Esophagus muscularis mucosa (tissue), 4 donors: ENCODE measurements around the gene PRPF40A. TPM values are rescaled to one million over a fixed set of nuclear protein-coding genes. Genes with fewer than 3 reads are reported as not detected.

Source experiments
- DNase-seq: peaks from one replicate; pipeline ENCODE4 v3.0.0-alpha.2; 2017; ENCODE audit errors: extremely low spot score
- H3K27ac ChIP-seq, 4 donors: fragments of 200-600 bp; sonication (generic); replicated peaks in 1 of 4; 1 replicate in 3 of 4; 2 replicates in 1 of 4; pipeline ENCODE4 v1.5.1; 2016 to 2019; ENCODE audit warnings: mild to moderate bottlenecking in 1 of 4
- H3K27me3 ChIP-seq, 4 donors: fragments of 200-600 bp; sonication (generic); one replicate each; pipeline versions ENCODE4 v1.5.1 to v1.6.0; 2016 to 2019
- H3K36me3 ChIP-seq, 4 donors: fragments of 200-600 bp; sonication (generic); one replicate each; pipeline ENCODE4 v1.5.1; 2016 to 2019
- H3K4me1 ChIP-seq, 4 donors: fragments of 200-600 bp; sonication (generic); one replicate each; pipeline ENCODE4 v1.5.1; 2016 to 2019
- H3K4me3 ChIP-seq, 4 donors: fragments of 200-600 bp; sonication (generic); 1 replicate in 2 of 4; 2 replicates in 2 of 4; pipeline ENCODE4 v1.5.1; 2016 to 2019; ENCODE audit warnings: mild to moderate bottlenecking in 4 of 4, moderate library complexity in 1 of 4
- H3K9me3 ChIP-seq, 4 donors: fragments of 200-600 bp; sonication (generic); 1 replicate in 3 of 4; 2 replicates in 1 of 4; pipeline ENCODE4 v1.5.1; 2016 to 2019
- CTCF ChIP-seq, 3 experiments: fragments of 200-600 bp in 2 of 3; fragments of 450-650 bp in 1 of 3; sonication (generic) in 2 of 3; IDR thresholded peaks; one replicate each; pipeline ENCODE4 v1.5.1; 2017 to 2019; ENCODE audit warnings: antibody characterized with exemption in 3 of 3, mild to moderate bottlenecking in 2 of 3, moderate library complexity in 1 of 3
- EP300 ChIP-seq: sonication (generic); formaldehyde crosslinking; IDR thresholded peaks from one replicate; pipeline ENCODE4 v1.6.1; 2017; ENCODE audit warnings: antibody characterized with exemption
- POLR2A ChIP-seq: fragments of 450-650 bp; IDR thresholded peaks from one replicate; pipeline ENCODE4 v1.6.1; 2017; ENCODE audit warnings: antibody characterized with exemption, moderate library complexity, mild to moderate bottlenecking, low read depth
- POLR2AphosphoS5 ChIP-seq, 2 donors: sonication (generic); formaldehyde crosslinking; IDR thresholded peaks; one replicate each; pipeline ENCODE4 v1.6.1; 2017; ENCODE audit warnings: antibody characterized with exemption in 2 of 2
- WGBS: methylation state at CpG from one replicate; pipeline ENCODE4 v1.1.5; 2018; 5-methylcytosine and 5-hydroxymethylcytosine counted together
- intact Hi-C: fragments of 100-400 bp; cut with DNase I; formaldehyde crosslinking; loops from one replicate; pipeline ENCODE4 v1.15.1; 2023
- total RNA-seq, 4 donors: library from RNA; depleted of rRNA; stranded (reverse); fragments of >200 nt; gene quantifications; one replicate each; pipeline versions ENCODE4 v1.1.0 to v1.2.1, GENCODE V29; 2016

Gene PRPF40A
- total RNA-seq, 4 donors from 2014 or later = 46.1 to 66.1 (median 53.2) TPM

GRCh38 chr2:152710713-152711112 is 6.5 kb downstream of the PRPF40A start:
- DNase-seq = no peak
- Histone ChIP-seq H3K27me3 (no peaks in the 10 kb centered on the region), H3K4me3 (no peak overlapping the region), H3K4me1 (peaks cover 12 to 30% (median 27%) of the 10 kb centered on the region in 4 donors), H3K27ac (no peak overlapping the region), H3K36me3 (peaks cover 0 to 54% (median 20%) of the 10 kb centered on the region in 4 donors), H3K9me3 (no peaks in the 10 kb centered on the region)
- intact Hi-C loops = no loop called here
- WGBS = 77% methylated on average over 2 of the region's 2 CpGs
- no peak for TF ChIP-seq POLR2AphosphoS5 (IDR thresholded peaks at IDR 0.05)

GRCh38 chr2:152708742-152709141 is 8.5 kb downstream of the PRPF40A start:
- no peak for TF ChIP-seq POLR2A
- no peak for TF ChIP-seq EP300
- no peak for TF ChIP-seq CTCF (IDR thresholded peaks at IDR 0.05)
- no peak for TF ChIP-seq POLR2AphosphoS5 (IDR thresholded peaks at IDR 0.05)
- H3K4me1 ChIP-seq = peaks cover 4 to 23% (median 12%) of the 10 kb centered on the region in 4 donors
- no peak overlapping the region for H3K4me3 ChIP-seq
- H3K9me3 ChIP-seq = no peaks in the 10 kb centered on the region
- no peaks in the 10 kb centered on the region for H3K27me3 ChIP-seq
- DNase-seq = no peak
- WGBS = 97% methylated on average over 2 of the region's 2 CpGs
- peaks cover 0 to 36% (median 16%) of the 10 kb centered on the region in 4 donors for H3K36me3 ChIP-seq
- H3K27ac ChIP-seq = no peak overlapping the region
- intact Hi-C loops = no loop called here

GRCh38 chr2:152706477-152707021 is 10.7 kb downstream of the PRPF40A start:
- Histone ChIP-seq H3K36me3 (peaks cover 0 to 18% (median 10%) of the 10 kb centered on the region in 4 donors), H3K27ac (no peak overlapping the region), H3K4me3 (no peak overlapping the region), H3K9me3 (no peaks in the 10 kb centered on the region), H3K4me1 (peaks cover 4 to 23% (median 12%) of the 10 kb centered on the region in 4 donors), H3K27me3 (no peaks in the 10 kb centered on the region)
- DNase-seq = no peak
- WGBS = 67% methylated on average over 4 of the region's 4 CpGs
- intact Hi-C loops = no loop called here
- TF ChIP-seq POLR2A (no peak), EP300 (no peak), CTCF (IDR thresholded peaks at IDR 0.05) (no peak), POLR2AphosphoS5 (IDR thresholded peaks at IDR 0.05) (no peak)

- peaks cover 0 to 12% (median 2%) of the 10 kb centered on the region in 4 donors for H3K4me1 ChIP-seq
- H3K4me3 ChIP-seq = no peak overlapping the region
- H3K27ac ChIP-seq = no peak overlapping the region
- no peaks in the 10 kb centered on the region for H3K9me3 ChIP-seq
- 95% methylated on average over 7 of the region's 7 CpGs for WGBS
- intact Hi-C loops = no loop called here
- DNase-seq = no peak
- H3K27me3 ChIP-seq = no peaks in the 10 kb centered on the region
- H3K36me3 ChIP-seq = peaks cover 0 to 9% (median 3%) of the 10 kb centered on the region in 4 donors
- TF ChIP-seq EP300 (no peak), CTCF (IDR thresholded peaks at IDR 0.05) (no peak), POLR2AphosphoS5 (IDR thresholded peaks at IDR 0.05) (no peak), POLR2A (no peak)
Measured at GRCh38 chr2:152701198-152701597, 16.1 kb downstream of the PRPF40A start.

GRCh38 chr2:152696476-152696875 is 20.8 kb downstream of the PRPF40A start:
- peaks cover 0 to 5% (median 0%) of the 10 kb centered on the region in 4 donors for H3K4me1 ChIP-seq
- no peak overlapping the region for H3K4me3 ChIP-seq
- H3K36me3 ChIP-seq = peaks cover 0 to 20% (median 12%) of the 10 kb centered on the region in 4 donors
- intact Hi-C loops = no loop called here
- TF ChIP-seq POLR2A = no peak
- no peak for TF ChIP-seq POLR2AphosphoS5 (IDR thresholded peaks at IDR 0.05)
- TF ChIP-seq CTCF (IDR thresholded peaks at IDR 0.05) = no peak
- no peak for TF ChIP-seq EP300
- WGBS = 100% methylated on average over 1 of the region's 1 CpG
- no peak overlapping the region for H3K27ac ChIP-seq
- H3K27me3 ChIP-seq = no peaks in the 10 kb centered on the region
- H3K9me3 ChIP-seq = no peaks in the 10 kb centered on the region
- no peak for DNase-seq
